DMS114 treated with DMSO at 0.1 percent for 48 hours (cell line): ENCODE measurements around the gene PPP1R3G.

Source experiments
- DNase-seq: peaks from one replicate; lab custom pipeline; 2025; ENCODE audit not compliant: unreplicated experiment; lab: John Stamatoyannopoulos, UW

The PPP1R3G gene

DNA sequence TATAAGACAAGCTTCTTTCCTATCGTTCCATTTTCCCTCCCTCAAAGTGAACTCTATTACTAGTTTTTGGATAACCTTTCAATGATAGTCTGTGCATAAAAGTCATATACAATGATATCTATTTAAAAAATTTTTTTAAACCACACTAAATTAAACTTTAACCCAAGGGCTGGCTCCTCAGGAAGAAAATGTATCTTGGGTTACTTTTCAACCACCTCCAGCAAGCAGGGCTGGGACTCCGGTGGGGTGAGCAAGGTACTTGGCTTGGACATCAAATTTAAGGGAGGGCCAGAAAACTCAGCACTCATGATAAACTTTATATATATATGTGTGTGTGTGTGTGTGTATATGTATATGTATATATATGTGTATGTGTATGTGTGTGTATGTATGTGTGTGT lies 13.9 kb upstream of the PPP1R3G start:
- no peak for DNase-seq

DNA sequence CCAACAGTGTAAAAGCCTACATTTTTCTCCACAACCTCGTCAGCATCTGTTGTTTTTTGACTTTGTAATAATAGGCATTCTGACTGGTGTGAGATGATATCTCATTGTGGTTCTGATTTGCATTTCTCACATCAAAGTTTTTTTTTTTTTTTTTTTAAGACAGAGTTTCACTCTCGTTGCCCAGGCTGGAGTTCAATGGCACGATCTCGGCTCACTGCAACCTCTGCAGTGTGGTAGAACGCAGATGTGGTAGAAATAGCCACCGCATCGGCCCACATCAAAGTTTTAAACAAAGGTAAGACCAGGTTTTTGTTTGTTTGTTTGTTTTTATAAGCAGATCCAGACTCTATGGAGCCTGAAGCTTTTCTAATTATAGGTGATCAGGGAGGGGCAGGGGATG lies 12.7 kb upstream of the PPP1R3G start:
- no peak for DNase-seq

- DNase-seq, result no peak
Measured at GRCh38 chr6:5073992-5074391, 11.1 kb upstream of the PPP1R3G start.

DNA sequence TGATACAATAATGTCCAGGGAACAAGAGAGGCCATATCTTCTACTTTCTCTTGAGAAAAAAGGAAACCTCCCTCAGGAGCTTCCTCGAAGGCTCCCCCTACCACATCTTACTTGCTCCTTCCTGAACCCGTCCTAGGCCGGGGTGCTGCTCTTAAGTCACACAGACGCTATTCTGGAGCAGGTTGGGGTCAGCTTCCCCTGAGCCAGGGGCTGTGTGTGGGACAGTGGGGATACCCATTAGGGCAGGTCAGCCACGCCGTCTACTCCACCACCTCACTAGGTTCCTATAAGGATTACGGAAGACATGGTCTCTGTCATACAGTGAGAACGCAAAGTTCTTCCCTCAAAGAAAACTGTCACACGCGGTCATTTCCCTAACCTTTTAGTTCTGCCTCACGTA lies 8.2 kb upstream of the PPP1R3G start:
- DNase-seq, result no peak

DNA sequence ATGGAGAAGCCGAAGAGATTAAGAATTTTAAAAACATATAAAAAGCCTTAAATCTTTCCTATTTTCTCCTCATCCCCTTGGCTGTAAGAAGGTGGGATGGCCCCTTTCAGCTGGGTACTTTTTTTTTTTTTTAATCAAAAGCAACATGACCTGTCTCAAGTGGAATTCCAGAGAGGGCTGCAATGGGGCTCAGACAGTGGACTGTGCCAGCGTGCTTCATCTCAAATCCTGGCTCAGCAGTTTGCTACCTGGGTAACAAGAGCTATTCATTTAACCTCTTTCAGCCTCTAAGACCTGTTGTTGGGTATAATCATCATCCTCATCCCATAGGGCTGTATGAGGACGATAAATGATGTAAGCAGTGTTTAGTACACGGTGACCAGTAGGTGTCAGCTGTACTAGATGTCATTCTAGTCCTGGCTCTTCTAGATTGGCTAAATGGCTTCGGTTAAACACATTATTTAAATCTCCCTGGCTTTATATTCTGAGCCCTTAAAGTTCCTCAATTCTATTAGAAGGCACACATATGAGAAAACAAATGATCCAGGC lies 6.9 kb upstream of the PPP1R3G start:
- DNase-seq, result no peak

DNA sequence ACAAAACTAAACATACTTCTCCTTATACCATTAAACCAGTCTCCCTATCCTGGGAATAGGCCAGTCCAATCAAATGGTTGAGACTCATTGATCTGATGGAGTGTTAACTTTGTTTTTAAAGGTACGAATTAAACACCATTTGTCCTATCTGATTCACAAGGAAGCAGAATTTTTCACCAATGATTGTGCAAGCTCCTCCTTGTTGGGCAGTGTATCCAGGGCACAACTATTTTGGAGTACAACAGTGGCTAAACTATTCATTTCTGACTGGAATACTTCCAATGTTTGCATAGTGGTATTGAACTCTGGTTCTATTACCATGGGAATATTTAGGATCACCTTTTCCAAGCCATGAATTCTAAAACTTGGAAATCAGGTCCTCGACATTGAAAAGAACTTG lies 5.4 kb upstream of the PPP1R3G start:
- DNase-seq, result no peak

DNA sequence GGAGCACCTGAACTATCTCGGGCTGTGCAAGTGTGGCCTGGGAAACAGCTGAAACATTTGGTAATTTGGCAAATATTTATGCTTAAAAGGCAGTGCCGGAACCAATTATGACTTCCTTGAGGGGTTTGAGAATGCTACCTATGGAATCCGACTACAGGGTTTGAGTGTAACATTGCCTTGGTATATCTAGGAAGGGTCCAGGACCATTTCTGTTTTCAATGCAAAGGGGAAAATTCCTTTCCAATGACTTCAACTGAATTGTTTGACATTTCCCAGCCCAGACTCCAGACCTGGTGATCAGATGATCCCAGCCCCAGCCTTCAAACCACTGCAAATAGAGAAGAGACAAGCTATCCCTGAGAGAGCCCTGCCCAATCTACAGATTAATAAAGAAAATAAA lies 4.6 kb upstream of the PPP1R3G start:
- no peak for DNase-seq

- no peak for DNase-seq
Measured at GRCh38 chr6:5081182-5081581, 4.0 kb upstream of the PPP1R3G start.

DNA sequence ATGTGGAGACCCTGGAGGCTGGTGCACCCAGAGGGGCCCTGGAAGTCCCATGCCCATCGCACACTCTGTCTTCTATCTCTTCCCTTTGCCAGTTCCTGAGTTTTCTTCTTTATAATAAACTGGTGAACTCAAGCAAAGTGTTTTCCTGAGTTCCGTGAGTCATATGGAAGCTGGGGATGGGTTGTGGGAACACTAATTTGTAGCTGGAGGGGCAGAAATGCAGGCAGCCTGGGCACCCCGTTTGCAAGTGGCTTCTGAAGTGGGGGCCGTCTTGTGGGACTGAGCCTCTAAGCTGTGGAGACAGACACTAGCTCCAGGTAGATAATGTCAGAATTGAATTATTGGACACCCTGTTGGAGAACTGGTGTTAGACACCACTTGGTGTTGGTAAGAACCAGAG lies 3.2 kb upstream of the PPP1R3G start:
- no peak for DNase-seq

- no peak for DNase-seq
Measured at GRCh38 chr6:5082487-5083306, 2.4 kb upstream of the PPP1R3G start.

DNA sequence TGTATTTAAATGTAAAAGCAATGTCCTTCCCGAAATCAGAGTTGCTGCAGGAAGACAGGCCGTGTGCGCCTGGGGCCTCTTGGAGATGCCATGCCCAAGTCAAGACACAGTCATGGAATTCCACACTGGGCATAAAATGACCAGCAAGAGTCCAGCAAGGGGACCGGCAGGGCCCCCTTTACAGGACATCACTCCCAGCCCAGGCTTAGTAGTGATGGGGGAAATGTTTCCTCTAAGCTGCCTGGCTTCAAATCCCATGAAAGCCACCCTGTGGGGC lies 1.9 kb upstream of the PPP1R3G start:
- no peak for DNase-seq

GRCh38 chr6:5083813-5084359 lies 1.3 kb upstream of the PPP1R3G start:
- DNase-seq, result no peak

DNA sequence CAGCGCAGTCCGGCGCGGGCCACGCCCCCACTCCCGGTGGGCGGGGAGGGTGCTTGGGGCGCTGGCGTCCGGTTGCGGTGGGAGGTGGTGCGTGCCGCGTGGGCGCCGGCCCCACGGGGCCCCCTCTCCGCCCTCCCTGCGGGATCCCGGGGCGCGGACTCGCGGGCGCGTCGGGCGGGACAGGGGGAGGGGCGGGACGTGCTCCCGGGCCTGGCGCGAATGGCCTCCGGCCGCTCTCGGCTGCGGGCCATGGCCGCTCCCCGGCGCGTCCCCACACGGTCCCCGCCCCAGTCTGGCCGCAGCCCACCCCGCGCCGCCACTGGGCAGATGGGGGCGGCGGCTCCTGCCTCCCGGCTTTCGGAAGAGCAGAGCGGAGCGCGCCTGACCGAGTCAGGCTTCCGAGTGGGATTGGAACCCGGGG lies 771 bp upstream of the PPP1R3G start:
- no peak for DNase-seq

DNA sequence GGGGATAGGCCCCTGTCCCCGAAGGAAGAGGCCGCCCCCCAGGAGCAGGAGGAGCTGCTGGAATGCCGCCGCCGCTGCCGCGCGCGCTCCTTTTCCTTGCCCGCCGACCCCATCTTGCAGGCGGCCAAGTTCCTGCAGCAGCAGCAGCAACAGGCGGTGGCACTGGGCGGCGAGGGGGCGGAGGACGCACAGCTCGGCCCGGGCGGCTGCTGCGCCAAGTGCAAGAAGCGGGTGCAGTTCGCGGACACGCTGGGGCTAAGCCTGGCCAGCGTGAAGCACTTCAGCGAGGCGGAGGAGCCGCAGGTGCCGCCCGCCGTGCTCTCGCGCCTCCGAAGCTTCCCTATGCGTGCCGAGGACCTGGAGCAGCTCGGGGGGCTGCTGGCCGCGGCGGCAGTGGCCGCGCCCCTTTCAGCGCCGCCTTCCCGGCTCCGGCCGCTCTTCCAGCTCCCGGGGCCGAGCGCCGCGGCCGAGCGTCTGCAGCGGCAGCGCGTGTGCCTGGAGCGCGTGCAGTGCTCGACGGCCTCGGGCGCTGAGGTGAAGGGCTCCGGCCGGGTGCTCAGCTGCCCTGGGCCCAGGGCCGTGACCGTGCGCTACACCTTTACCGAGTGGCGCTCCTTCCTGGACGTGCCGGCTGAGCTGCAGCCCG lies 630 bp downstream of the PPP1R3G start:
- DNase-seq, result peak; percentile 48

GRCh38 chr6:5086294-5086890 lies 1.3 kb downstream of the PPP1R3G start:
- no peak for DNase-seq

DNA sequence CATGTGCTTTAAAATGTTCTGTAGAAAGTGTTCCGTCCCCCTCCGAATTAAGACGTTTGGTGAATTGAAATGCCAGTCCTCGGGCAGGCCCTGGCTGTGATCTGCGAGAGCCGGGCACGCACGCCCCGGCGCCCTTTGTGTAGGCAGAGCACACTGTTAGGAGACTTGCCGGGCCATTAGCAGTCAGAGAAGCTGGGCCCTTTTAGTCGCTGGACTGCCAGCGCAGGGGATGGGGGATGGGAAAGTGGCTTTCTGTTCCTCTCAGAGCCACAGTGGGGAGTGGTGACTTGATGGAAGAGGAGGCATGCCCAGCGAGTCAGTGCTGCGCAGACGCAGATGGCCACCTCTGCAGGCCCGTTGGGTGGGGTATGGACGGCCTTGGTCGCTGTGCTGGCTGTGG lies 2.2 kb downstream of the PPP1R3G start:
- no peak for DNase-seq

DNA sequence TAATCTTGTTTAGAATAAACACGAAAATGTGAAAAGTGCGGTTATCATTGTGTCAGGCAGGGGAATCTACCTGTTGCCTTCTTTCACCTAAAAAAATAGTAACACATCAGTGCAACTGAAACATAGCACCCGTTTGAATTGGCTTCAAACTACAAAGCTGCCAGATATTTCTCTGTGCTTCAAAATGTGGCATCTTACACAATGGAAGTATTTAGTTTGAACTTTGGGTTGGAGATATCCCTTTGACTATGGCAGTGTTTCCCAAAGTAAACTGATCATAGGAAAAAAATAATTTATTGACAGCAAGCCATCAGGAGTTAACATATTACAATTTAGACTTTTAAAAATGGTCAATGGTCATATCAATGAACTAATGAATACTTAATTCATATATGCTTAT lies 3.6 kb downstream of the PPP1R3G start:
- no peak for DNase-seq

- DNase-seq, result no peak
Measured at GRCh38 chr6:5089481-5090438, 4.6 kb downstream of the PPP1R3G start.

DNA sequence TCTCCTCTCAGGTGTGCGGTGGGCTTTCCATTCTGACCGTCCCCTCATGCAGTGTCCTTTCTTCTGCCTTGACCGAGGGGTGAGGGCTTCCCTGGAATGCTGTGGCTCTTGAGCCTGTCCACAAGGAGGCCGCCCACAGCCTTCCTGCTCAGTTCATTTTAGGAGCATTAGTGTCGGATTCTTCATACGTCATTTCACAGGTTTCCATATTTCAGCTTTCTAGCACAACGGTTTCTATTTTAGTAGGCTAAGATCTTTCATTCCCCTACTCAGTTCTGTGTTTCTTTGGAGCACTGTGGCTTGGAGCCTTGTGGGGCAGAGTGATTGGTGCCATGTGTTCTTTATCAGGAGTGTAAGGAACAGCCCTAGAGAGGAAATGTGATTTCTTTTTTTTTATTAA lies 5.5 kb downstream of the PPP1R3G start:
- DNase-seq, result no peak

DNA sequence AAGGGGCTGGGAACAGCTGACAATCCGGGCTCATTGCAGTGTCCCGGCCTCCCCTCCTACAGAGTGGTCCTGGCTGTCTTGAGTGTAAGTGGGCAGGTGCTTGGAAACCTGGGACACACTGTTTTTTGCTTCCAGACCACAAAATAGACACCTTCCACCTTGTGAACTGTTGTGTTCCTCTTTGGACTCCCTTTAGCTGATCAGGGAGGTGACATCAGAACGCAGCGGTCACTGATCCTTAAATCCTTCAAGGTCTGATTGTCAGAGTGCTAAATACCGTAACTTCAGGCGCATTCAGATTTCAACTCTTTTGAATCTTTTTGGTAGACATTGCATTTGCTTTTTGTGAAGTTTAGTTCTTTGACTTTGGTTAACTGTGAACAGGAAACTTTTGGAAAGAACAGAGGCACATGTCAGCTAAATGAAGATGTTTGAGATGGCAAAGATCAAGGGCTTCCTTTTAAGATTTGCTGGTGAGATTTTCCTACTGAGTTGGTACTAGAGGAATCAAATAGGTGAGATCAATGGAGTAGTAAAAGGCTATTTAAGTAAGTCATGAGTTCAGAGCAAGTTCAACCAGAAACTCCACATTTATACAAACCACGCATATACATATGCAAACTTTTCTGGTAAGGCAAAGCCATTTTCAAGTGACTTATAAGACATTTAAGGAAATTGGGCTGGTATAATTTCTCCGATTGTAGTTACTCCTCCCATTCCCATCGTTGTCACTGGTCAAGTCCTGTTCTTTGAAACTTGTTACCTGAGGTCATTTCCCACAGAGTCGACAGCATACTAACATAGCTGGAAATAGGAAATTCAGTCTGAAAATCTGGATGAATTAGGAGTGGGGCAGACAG lies 6.3 kb downstream of the PPP1R3G start:
- no peak for DNase-seq
